GM19463 (cell line): ENCODE data around the gene CLASP1.
"Not testable (repeated sequence)": the region's sequence is repeated elsewhere in the genome, so short reads cannot be mapped to it uniquely, and the experiment has no call there.

ENCODE experiments used
- ATAC-seq: cut with Tn5 transposase; IDR thresholded peaks from one replicate; pipeline ENCODE4 v1.9.1; 2021; ENCODE audit warnings: mild to moderate bottlenecking, moderate library complexity; ENCODE audit not compliant: unreplicated experiment

CLASP1 gene

GRCh38 chr2:121663434-121663833, 14.2 kb upstream of the CLASP1 start:
- ATAC-seq = no peak

GRCh38 chr2:121662656-121663055, 13.4 kb upstream of the CLASP1 start:
- no peak for ATAC-seq

- no peak for ATAC-seq
These were observed 10.7 kb upstream of the CLASP1 start for GRCh38 chr2:121659933-121660332.

- ATAC-seq = not testable (repeated sequence)
These were observed 9.1 kb upstream of the CLASP1 start for GRCh38 chr2:121658393-121658792.

GRCh38 chr2:121653035-121653434, 3.8 kb upstream of the CLASP1 start:
- no peak for ATAC-seq

GRCh38 chr2:121650315-121650930, 1.2 kb upstream of the CLASP1 start:
- no peak for ATAC-seq

- peak; percentile 91 for ATAC-seq
These were observed 493 bp upstream of the CLASP1 start for GRCh38 chr2:121649596-121650314.

- peak; percentile 18 for ATAC-seq
These were observed 785 bp downstream of the CLASP1 start for GRCh38 chr2:121648206-121649148.

- ATAC-seq = no peak
These were observed 1.9 kb downstream of the CLASP1 start for GRCh38 chr2:121647396-121647795.

- no peak for ATAC-seq
These were observed 4.5 kb downstream of the CLASP1 start for GRCh38 chr2:121644715-121645114.

- ATAC-seq = no peak
These were observed 5.4 kb downstream of the CLASP1 start for GRCh38 chr2:121643877-121644276.

- no peak for ATAC-seq
These were observed 8.6 kb downstream of the CLASP1 start for GRCh38 chr2:121640380-121641316.

- not testable (repeated sequence) for ATAC-seq
These were observed 9.4 kb downstream of the CLASP1 start for GRCh38 chr2:121639846-121640245.

- no peak for ATAC-seq
These were observed 10.9 kb downstream of the CLASP1 start for GRCh38 chr2:121638333-121638732.

GRCh38 chr2:121635371-121635770, 13.9 kb downstream of the CLASP1 start:
- no peak for ATAC-seq

GRCh38 chr2:121634354-121635307, 14.6 kb downstream of the CLASP1 start:
- no peak for ATAC-seq

GRCh38 chr2:121633463-121633862, 15.8 kb downstream of the CLASP1 start:
- no peak for ATAC-seq

GRCh38 chr2:121627525-121628050, 21.7 kb downstream of the CLASP1 start:
- no peak for ATAC-seq
